Liver (tissue), 9 donors: ENCODE data around the gene SMYD2. TPM values are rescaled to one million over a fixed set of nuclear protein-coding genes. Genes with fewer than 3 reads are reported as not detected.

Experiments used
- DNase-seq: peaks from one replicate; pipeline ENCODE4 v3.0.0-alpha.2; 2017; ENCODE audit warnings: low spot score
- H3K27ac ChIP-seq, 2 donors: one replicate each; pipeline ENCODE4 v1.7.0; 2013; ENCODE audit warnings: inconsistent platforms in 2 of 2, low read length in 2 of 2, control low read depth in 1 of 2, low read depth in 1 of 2, mild to moderate bottlenecking in 1 of 2
- H3K27me3 ChIP-seq, 4 donors: one replicate each; pipeline versions ENCODE4 v1.6.1 to v1.7.0; 2013; ENCODE audit warnings: low read length in 3 of 4, inconsistent platforms in 1 of 4, mild to moderate bottlenecking in 1 of 4, moderate library complexity in 1 of 4; ENCODE audit not compliant: control insufficient read depth in 4 of 4, insufficient read depth in 4 of 4
- H3K36me3 ChIP-seq, 4 donors: one replicate each; pipeline versions ENCODE4 v1.6.1 to v1.7.0; 2013; ENCODE audit warnings: low read length in 3 of 4, mild to moderate bottlenecking in 3 of 4, low read depth in 1 of 4, moderate library complexity in 1 of 4; ENCODE audit not compliant: control insufficient read depth in 4 of 4, insufficient read depth in 3 of 4
- H3K4me1 ChIP-seq, 4 donors: one replicate each; pipeline versions ENCODE4 v1.6.1 to v1.7.0; 2013; ENCODE audit warnings: low read length in 3 of 4, mild to moderate bottlenecking in 3 of 4, moderate library complexity in 1 of 4; ENCODE audit not compliant: control insufficient read depth in 4 of 4, insufficient read depth in 4 of 4
- H3K4me3 ChIP-seq, 3 donors: one replicate each; pipeline versions ENCODE4 v1.6.1 to v1.7.0; 2013; ENCODE audit warnings: low read length in 3 of 3, control low read depth in 1 of 3, low read depth in 1 of 3, mild to moderate bottlenecking in 1 of 3
- H3K9ac ChIP-seq, 2 donors: one replicate each; pipeline ENCODE4 v1.7.0; 2013; ENCODE audit warnings: low read length in 2 of 2, mild to moderate bottlenecking in 2 of 2, moderate library complexity in 2 of 2, control low read depth in 1 of 2, low read depth in 1 of 2
- H3K9me3 ChIP-seq, 4 donors: one replicate each; pipeline versions ENCODE4 v1.6.1 to v1.7.0; 2013; ENCODE audit warnings: low read length in 3 of 4; ENCODE audit not compliant: control insufficient read depth in 4 of 4
- CTCF ChIP-seq: fragments of 150-350 bp; IDR thresholded peaks from 2 replicates; pipeline ENCODE4 v1.5.1; 2017; ENCODE audit warnings: improper control_type of control experiment, low read depth, low read length; ENCODE audit not compliant: missing input control
- EGR1 ChIP-seq, 2 donors: IDR thresholded peaks; 2 replicates each; pipeline ENCODE4 v1.6.1; 2016 to 2018; ENCODE audit warnings: antibody characterized with exemption in 2 of 2, low read depth in 2 of 2
- FOXA1 ChIP-seq: IDR thresholded peaks from 2 replicates; pipeline ENCODE4 v1.6.1; 2016; ENCODE audit warnings: antibody characterized with exemption
- FOXA2 ChIP-seq: IDR thresholded peaks from 2 replicates; pipeline ENCODE4 v1.6.1; 2016; ENCODE audit warnings: antibody characterized with exemption
- GABPA ChIP-seq, 2 donors: IDR thresholded peaks in 1 of 2; conservative IDR thresholded peaks in 1 of 2; 2 replicates each; pipeline ENCODE4 v1.6.1; 2016; ENCODE audit warnings: antibody characterized with exemption in 2 of 2, mild to moderate bottlenecking in 1 of 2, moderate library complexity in 1 of 2
- HNF4A ChIP-seq, 2 donors: conservative IDR thresholded peaks; 2 replicates each; pipeline ENCODE4 v1.6.1; 2016; ENCODE audit warnings: antibody characterized with exemption in 2 of 2, mild to moderate bottlenecking in 2 of 2
- HNF4G ChIP-seq: IDR thresholded peaks from 2 replicates; pipeline ENCODE4 v1.6.1; 2016; ENCODE audit warnings: antibody characterized with exemption
- MAX ChIP-seq: IDR thresholded peaks from 2 replicates; pipeline ENCODE4 v1.6.1; 2016; ENCODE audit warnings: antibody characterized with exemption
- RAD21 ChIP-seq, 2 donors: IDR thresholded peaks; 2 replicates each; pipeline ENCODE4 v1.6.1; 2016; ENCODE audit warnings: antibody characterized with exemption in 2 of 2, mild to moderate bottlenecking in 2 of 2
- RXRA ChIP-seq, 2 donors: IDR thresholded peaks; 2 replicates each; pipeline ENCODE4 v1.6.1; 2017 to 2018; ENCODE audit warnings: antibody characterized with exemption in 2 of 2, mild to moderate bottlenecking in 1 of 2
- SP1 ChIP-seq: IDR thresholded peaks from 2 replicates; pipeline ENCODE4 v1.6.1; 2018; ENCODE audit warnings: antibody characterized with exemption, mild to moderate bottlenecking
- ZBTB33 ChIP-seq: IDR thresholded peaks from 2 replicates; pipeline ENCODE4 v1.6.1; 2016; ENCODE audit warnings: antibody characterized with exemption
- WGBS: extraction: QIAGEN DNeasy Blood & Tissue Kit; methylation state at CpG from one replicate; pipeline ENCODE4 v1.1.7; 2013; 5-methylcytosine and 5-hydroxymethylcytosine counted together
- polyA plus RNA-seq, 2 donors: library from polyadenylated mRNA; stranded (reverse) in 1 of 2; unstranded in 1 of 2; fragments of 200-250 nt in 1 of 2; fragments of >200 nt in 1 of 2; fragmentation: Nextera tagmentation in 1 of 2; extraction: Ambion mirVana in 1 of 2; gene quantifications; one replicate each; pipeline versions ENCODE4 v1.2.1 to v1.2.3, GENCODE V29; 2013 to 2015
- total RNA-seq, 2 donors: library from RNA; depleted of rRNA; stranded (reverse); fragments of >200 nt; gene quantifications; one replicate each; pipeline ENCODE4 v1.2.3, GENCODE V29; 2014
- donor health status: healthy.
- donor health status: healthy.
- donor health status: healthy.
- donor health status: healthy.
- donor health status: healthy.

Gene SMYD2
- total and polyA plus RNA-seq, 4 donors, result 11.9 to 20.2 (median 17.2) TPM

GRCh38 chr1:214377886-214378285, 96.9 kb downstream of the SMYD2 start:
- 91% methylated on average over 9 of the region's 9 CpGs for WGBS
- Histone ChIP-seq H3K9ac (no peak overlapping the region), H3K36me3 (no peaks in the 10 kb centered on the region)

GRCh38 chr1:214378492-214378891, 97.5 kb downstream of the SMYD2 start:
- 93% methylated on average over 8 of the region's 8 CpGs for WGBS
- no peak overlapping the region for H3K9ac ChIP-seq
- H3K27me3 ChIP-seq, result no peaks in the 10 kb centered on the region
- no peak overlapping the region for H3K4me3 ChIP-seq
- H3K4me1 ChIP-seq, result no peaks in the 10 kb centered on the region
- no peak for DNase-seq
- H3K27ac ChIP-seq, result no peak overlapping the region
- no peaks in the 10 kb centered on the region for H3K36me3 ChIP-seq
- TF ChIP-seq SP1 (no peak), ZBTB33 (no peak), MAX (no peak), EGR1 (IDR thresholded peaks at IDR 0.05; ENCODE audit: low read depth in 2 of 2) (no peak), FOXA1 (no peak), RAD21 (IDR thresholded peaks at IDR 0.05) (no peak), HNF4G (no peak), FOXA2 (no peak), HNF4A (conservative IDR thresholded peaks at IDR 0.05) (no peak)
- no peaks in the 10 kb centered on the region for H3K9me3 ChIP-seq

More at GRCh38 chr1:214377886-214378285, 96.9 kb downstream of the SMYD2 start:
- H3K27ac ChIP-seq, result no peak overlapping the region
- H3K4me1 ChIP-seq, result no peaks in the 10 kb centered on the region
- TF ChIP-seq FOXA2 (no peak), CTCF (no peak)
- H3K4me3 ChIP-seq, result no peak overlapping the region
- no peaks in the 10 kb centered on the region for H3K27me3 ChIP-seq
- DNase-seq, result no peak
- H3K9me3 ChIP-seq, result no peaks in the 10 kb centered on the region

- Histone ChIP-seq H3K27ac (no peak overlapping the region), H3K36me3 (no peaks in the 10 kb centered on the region), H3K27me3 (no peaks in the 10 kb centered on the region), H3K9ac (no peak overlapping the region), H3K4me1 (no peaks in the 10 kb centered on the region), H3K9me3 (no peaks in the 10 kb centered on the region), H3K4me3 (no peak overlapping the region)
- no peak for DNase-seq
- no peak for TF ChIP-seq FOXA1
- TF ChIP-seq GABPA (IDR thresholded peaks at IDR 0.05 in 1 of 2, conservative IDR thresholded peaks at IDR 0.05 in 1 of 2), result no peak
- TF ChIP-seq RXRA (IDR thresholded peaks at IDR 0.05), result no peak
- WGBS, result 79% methylated on average over 6 of the region's 6 CpGs
Measured at GRCh38 chr1:214379236-214379970, 98.4 kb downstream of the SMYD2 start.
